ENCODE results near the gene TRMT61A.
A peak's percentile ranks its signal among the peaks of the same experiment; 100 is the strongest.

Gene TRMT61A

DNA sequence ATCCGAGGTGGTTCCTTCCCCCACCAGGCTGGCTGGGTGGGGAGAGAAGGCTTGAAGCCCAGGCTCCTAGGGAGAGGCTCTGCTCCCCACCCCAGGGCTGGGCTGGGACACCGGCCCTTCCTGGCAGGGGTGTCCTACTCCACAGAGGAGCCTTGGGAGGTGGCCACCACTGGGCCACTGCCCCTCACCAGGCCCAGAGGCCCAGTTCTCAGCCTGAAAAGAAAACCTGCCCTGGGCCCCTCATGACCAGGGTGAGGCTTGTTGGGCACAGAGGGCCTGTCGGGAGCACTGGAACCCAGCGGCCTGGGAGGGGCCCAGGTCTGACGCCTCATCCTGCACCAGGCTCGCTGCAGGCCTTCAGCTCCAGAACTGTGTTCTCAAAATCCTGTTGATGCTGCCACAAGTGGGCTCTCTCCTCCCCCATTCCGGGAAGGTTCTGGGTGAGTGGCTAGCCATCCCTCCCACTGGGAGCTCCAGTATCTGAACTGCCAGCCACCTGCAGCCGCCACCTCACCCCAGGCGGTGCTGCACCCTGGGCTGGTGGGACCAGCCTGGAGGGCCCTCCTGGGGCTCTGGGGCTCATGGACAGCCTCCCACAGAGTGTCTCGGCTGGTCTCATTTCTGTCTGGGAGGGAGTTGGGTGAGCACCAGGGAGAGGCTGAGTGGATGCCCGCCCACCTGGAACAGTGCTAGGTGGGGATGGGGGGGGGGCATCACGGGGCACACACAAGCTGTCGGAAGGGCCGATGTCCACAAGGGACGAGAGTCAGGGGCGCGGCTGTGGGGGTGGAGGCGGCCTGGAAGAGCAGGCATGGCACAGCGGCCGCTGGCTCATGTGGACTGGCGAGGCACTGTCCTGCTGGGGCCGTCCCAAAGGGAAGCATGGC is 21.7 kb downstream of the TRMT61A start:
- no peaks in the 10 kb centered on the region for H3K27me3 Mint-ChIP-seq
- no peak for DNase-seq

GRCh38 chr14:103551338-103551762 is 22.4 kb downstream of the TRMT61A start:
- no peak overlapping the region for H3K4me3 Mint-ChIP-seq
- H3K36me3 Mint-ChIP-seq (ENCODE audit: low read depth): peaks cover 18% of the 10 kb centered on the region
- DNase-seq: no peak

More for the DNA sequence above, 21.7 kb downstream of the TRMT61A start:
- peaks cover 12% of the 10 kb centered on the region for H3K4me1 Mint-ChIP-seq (ENCODE audit: low read depth)
- H3K36me3 Mint-ChIP-seq (ENCODE audit: low read depth): peaks cover 14% of the 10 kb centered on the region
- no peak overlapping the region for H3K27ac Mint-ChIP-seq
- H3K4me3 Mint-ChIP-seq: no peak overlapping the region
- no peaks in the 10 kb centered on the region for H3K9me3 Mint-ChIP-seq

GRCh38 chr14:103552011-103552845 is 23.2 kb downstream of the TRMT61A start:
- peaks cover 22% of the 10 kb centered on the region for H3K36me3 Mint-ChIP-seq (ENCODE audit: low read depth)
- H3K27ac Mint-ChIP-seq: peak overlapping the region; percentile 37
- H3K4me3 Mint-ChIP-seq: no peak overlapping the region
- no peak for DNase-seq
- no peaks in the 10 kb centered on the region for H3K27me3 Mint-ChIP-seq
- no peaks in the 10 kb centered on the region for H3K9me3 Mint-ChIP-seq
- peaks cover 17% of the 10 kb centered on the region for H3K4me1 Mint-ChIP-seq (ENCODE audit: low read depth)

More at GRCh38 chr14:103551338-103551762, 22.4 kb downstream of the TRMT61A start:
- no peak overlapping the region for H3K27ac Mint-ChIP-seq
- no peaks in the 10 kb centered on the region for H3K27me3 Mint-ChIP-seq
- H3K9me3 Mint-ChIP-seq: no peaks in the 10 kb centered on the region
- H3K4me1 Mint-ChIP-seq (ENCODE audit: low read depth): peaks cover 12% of the 10 kb centered on the region

DNA sequence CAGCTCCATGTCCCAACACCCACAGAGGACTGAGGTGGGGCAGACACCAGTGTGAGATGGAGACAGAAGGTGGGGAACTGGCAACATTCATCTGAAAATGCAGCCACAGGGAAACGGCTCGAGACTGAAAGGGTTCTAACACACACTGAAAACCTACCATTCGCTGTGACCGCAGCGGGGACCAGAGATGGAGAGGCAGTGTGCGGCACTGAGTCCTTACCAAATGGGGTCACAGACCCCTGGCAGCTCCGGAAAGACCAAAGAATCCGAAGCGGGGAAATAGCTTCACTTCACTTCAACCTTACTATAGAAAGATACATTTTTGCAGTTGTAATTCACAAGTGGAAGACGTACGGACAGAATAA is 23.8 kb downstream of the TRMT61A start:
- no peak overlapping the region for H3K27ac Mint-ChIP-seq

GRCh38 chr14:103555559-103556337 is 26.8 kb downstream of the TRMT61A start:
- DNase-seq: no peak
- Mint-ChIP-seq H3K4me1 (ENCODE audit: low read depth) (peaks cover 50% of the 10 kb centered on the region), H3K36me3 (ENCODE audit: low read depth) (peaks cover 57% of the 10 kb centered on the region), H3K9me3 (no peaks in the 10 kb centered on the region), H3K27ac (peak overlapping the region; percentile 41), H3K4me3 (no peak overlapping the region), H3K27me3 (no peaks in the 10 kb centered on the region)

More for the DNA sequence above, 23.8 kb downstream of the TRMT61A start:
- Mint-ChIP-seq H3K4me3 (no peak overlapping the region), H3K36me3 (ENCODE audit: low read depth) (peaks cover 28% of the 10 kb centered on the region), H3K27me3 (no peaks in the 10 kb centered on the region), H3K9me3 (no peaks in the 10 kb centered on the region), H3K4me1 (ENCODE audit: low read depth) (peaks cover 22% of the 10 kb centered on the region)
- DNase-seq: no peak

- no peaks in the 10 kb centered on the region for H3K27me3 Mint-ChIP-seq
- H3K27ac Mint-ChIP-seq: peak overlapping the region; percentile 1
- H3K36me3 Mint-ChIP-seq (ENCODE audit: low read depth): peaks cover 66% of the 10 kb centered on the region
Observed at GRCh38 chr14:103556946-103557758, 28.2 kb downstream of the TRMT61A start.

DNA sequence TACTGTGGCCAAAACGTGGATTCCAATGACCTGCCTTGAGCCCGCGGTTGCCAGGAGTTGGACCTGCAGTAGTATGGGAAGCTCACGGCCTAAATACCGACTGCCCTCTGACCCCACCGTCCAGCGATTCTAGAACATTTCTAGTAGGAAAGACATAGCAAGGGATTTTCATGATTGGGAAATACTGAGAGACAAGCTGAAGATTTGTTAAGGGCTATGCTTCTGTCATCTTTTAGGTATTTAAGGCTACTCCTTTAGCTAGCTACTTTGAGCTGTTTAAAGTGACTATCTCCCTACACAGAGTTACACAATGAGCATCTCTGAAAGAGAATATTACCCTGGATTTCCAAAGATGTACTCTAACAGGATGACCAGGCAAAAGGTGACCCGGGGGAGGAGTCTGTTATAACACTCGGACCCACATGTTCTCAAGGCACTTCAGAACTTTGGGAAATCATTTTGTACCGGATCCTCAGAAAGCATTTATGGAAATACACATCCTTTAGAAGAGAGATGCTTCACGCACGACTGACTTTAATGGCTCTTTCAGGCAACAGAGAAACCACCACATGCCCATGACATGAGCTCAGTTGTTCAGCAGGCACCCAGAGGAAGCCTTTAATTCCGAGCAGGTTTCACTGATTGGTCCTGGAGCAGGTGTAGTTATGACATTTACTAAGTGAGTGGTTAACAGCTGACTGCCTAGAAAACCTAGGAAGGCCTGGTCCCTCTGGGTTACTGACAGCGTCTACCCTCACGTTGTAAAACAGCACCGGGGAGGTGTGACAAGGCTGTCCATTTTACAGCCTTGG is 29.3 kb downstream of the TRMT61A start:
- Mint-ChIP-seq H3K27ac (peak overlapping the region; percentile 65), H3K4me3 (no peak overlapping the region), H3K4me1 (ENCODE audit: low read depth) (peaks cover 60% of the 10 kb centered on the region), H3K9me3 (no peaks in the 10 kb centered on the region), H3K36me3 (ENCODE audit: low read depth) (peaks cover 71% of the 10 kb centered on the region), H3K27me3 (no peaks in the 10 kb centered on the region)
- no peak for DNase-seq

More at GRCh38 chr14:103556946-103557758, 28.2 kb downstream of the TRMT61A start:
- Mint-ChIP-seq H3K9me3 (no peaks in the 10 kb centered on the region), H3K4me1 (ENCODE audit: low read depth) (peaks cover 59% of the 10 kb centered on the region), H3K4me3 (no peak overlapping the region)
- no peak for DNase-seq

DNA sequence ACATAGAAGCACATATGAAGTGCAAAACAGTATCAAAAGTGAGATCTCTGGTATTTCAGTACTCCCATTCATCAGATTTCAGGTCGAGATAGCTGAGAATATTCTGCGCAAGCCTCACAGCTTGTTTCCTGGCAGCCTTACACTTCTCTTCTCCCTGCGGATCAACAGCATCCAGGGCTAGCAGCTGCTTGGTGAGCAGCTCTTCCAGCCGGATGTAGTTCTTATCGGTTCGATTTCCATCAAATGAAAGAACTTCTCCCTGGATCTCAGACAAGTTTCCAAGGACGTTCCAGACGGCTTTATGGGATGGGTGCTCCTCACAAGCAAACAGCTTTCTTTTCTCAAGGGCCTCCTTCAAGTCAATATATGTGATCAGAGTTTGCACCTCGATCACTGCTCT is 30.8 kb downstream of the TRMT61A start:
- Mint-ChIP-seq H3K4me3 (peak overlapping the region; percentile 95), H3K27me3 (no peaks in the 10 kb centered on the region), H3K27ac (peak overlapping the region; percentile 94), H3K9me3 (no peaks in the 10 kb centered on the region), H3K36me3 (ENCODE audit: low read depth) (peaks cover 75% of the 10 kb centered on the region), H3K4me1 (ENCODE audit: low read depth) (peaks cover 68% of the 10 kb centered on the region)
- DNase-seq: no peak

- Mint-ChIP-seq H3K9me3 (no peaks in the 10 kb centered on the region), H3K4me1 (ENCODE audit: low read depth) (peaks cover 66% of the 10 kb centered on the region), H3K4me3 (peak overlapping the region; percentile 95), H3K27ac (peak overlapping the region; percentile 94), H3K36me3 (ENCODE audit: low read depth) (peaks cover 67% of the 10 kb centered on the region), H3K27me3 (no peaks in the 10 kb centered on the region)
- DNase-seq: no peak
Observed at GRCh38 chr14:103560691-103561090, 31.7 kb downstream of the TRMT61A start.

DNA sequence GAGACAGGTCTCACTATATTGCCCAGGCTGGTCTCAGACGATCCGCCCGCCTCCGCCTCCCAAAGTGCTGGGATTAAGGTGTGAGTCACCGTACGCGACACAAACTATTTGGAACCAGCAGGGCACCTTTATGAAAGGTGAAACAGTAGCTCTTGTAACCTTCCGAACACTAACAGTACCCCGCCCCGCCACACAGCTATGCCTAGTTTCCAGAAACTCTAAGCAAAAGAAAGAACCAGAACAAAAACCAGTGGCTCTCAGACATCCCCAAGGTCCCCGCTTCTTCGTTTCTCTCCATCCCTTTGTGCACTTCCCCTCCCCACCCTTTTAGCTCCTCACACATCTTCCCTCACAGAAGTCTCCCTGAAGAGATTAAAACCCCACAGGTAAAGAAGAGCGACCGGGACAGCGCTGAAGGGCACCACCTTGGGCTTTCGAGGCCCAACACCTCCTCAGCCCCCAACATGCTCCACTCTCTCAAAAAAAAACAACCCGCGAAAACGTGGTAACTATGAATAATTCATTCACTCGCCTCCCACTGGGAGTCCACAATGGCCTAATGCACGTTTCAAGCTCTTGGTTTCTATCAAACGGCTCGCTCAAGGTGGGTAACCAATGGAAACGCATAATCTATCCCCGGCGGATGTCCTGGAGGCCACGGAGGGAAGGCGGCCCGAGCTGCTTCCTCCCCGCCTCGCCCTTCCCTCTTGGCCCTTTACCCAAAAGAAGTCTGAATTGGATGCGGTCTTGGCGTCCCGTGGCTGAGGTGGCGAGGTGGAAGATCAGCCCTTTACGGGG is 32.6 kb downstream of the TRMT61A start:
- Mint-ChIP-seq H3K27me3 (no peaks in the 10 kb centered on the region), H3K36me3 (ENCODE audit: low read depth) (peaks cover 70% of the 10 kb centered on the region), H3K27ac (peak overlapping the region; percentile 94), H3K4me3 (peak overlapping the region; percentile 95), H3K4me1 (ENCODE audit: low read depth) (peaks cover 72% of the 10 kb centered on the region), H3K9me3 (no peaks in the 10 kb centered on the region)
- no peak for DNase-seq

GRCh38 chr14:103562179-103562428 is 33.1 kb downstream of the TRMT61A start:
- Mint-ChIP-seq H3K4me3 (peak overlapping the region; percentile 95), H3K9me3 (no peaks in the 10 kb centered on the region), H3K4me1 (ENCODE audit: low read depth) (peaks cover 70% of the 10 kb centered on the region), H3K27me3 (no peaks in the 10 kb centered on the region), H3K36me3 (ENCODE audit: low read depth) (peaks cover 68% of the 10 kb centered on the region), H3K27ac (peak overlapping the region; percentile 94)
- no peak for DNase-seq

GRCh38 chr14:103562429-103563225 is 33.6 kb downstream of the TRMT61A start, which contains the start of the genes BAG5 and COA8:
Gene BAG5, minus strand, starts transcription at chr14:103562657. Its CDS starts 1,493 bp downstream, at chr14:103561164.
Gene COA8, plus strand, starts transcription at chr14:103562960. Its CDS starts 42 bp downstream, at chr14:103563002.
- peaks cover 65% of the 10 kb centered on the region for H3K4me1 Mint-ChIP-seq (ENCODE audit: low read depth)
- H3K9me3 Mint-ChIP-seq: no peaks in the 10 kb centered on the region
- no peaks in the 10 kb centered on the region for H3K27me3 Mint-ChIP-seq
- peak; percentile 94 for DNase-seq
- peak within 1 kb of the TSS; percentile 94 for H3K27ac Mint-ChIP-seq
- H3K4me3 Mint-ChIP-seq: peak within 1 kb of the TSS; percentile 95
- peaks cover 64% of the 10 kb centered on the region for H3K36me3 Mint-ChIP-seq (ENCODE audit: low read depth)
